ENCODE results near the gene NEB. TPM values are rescaled to one million over a fixed set of nuclear protein-coding genes. Genes with fewer than 3 reads are reported as not detected.

The NEB gene, protein sequence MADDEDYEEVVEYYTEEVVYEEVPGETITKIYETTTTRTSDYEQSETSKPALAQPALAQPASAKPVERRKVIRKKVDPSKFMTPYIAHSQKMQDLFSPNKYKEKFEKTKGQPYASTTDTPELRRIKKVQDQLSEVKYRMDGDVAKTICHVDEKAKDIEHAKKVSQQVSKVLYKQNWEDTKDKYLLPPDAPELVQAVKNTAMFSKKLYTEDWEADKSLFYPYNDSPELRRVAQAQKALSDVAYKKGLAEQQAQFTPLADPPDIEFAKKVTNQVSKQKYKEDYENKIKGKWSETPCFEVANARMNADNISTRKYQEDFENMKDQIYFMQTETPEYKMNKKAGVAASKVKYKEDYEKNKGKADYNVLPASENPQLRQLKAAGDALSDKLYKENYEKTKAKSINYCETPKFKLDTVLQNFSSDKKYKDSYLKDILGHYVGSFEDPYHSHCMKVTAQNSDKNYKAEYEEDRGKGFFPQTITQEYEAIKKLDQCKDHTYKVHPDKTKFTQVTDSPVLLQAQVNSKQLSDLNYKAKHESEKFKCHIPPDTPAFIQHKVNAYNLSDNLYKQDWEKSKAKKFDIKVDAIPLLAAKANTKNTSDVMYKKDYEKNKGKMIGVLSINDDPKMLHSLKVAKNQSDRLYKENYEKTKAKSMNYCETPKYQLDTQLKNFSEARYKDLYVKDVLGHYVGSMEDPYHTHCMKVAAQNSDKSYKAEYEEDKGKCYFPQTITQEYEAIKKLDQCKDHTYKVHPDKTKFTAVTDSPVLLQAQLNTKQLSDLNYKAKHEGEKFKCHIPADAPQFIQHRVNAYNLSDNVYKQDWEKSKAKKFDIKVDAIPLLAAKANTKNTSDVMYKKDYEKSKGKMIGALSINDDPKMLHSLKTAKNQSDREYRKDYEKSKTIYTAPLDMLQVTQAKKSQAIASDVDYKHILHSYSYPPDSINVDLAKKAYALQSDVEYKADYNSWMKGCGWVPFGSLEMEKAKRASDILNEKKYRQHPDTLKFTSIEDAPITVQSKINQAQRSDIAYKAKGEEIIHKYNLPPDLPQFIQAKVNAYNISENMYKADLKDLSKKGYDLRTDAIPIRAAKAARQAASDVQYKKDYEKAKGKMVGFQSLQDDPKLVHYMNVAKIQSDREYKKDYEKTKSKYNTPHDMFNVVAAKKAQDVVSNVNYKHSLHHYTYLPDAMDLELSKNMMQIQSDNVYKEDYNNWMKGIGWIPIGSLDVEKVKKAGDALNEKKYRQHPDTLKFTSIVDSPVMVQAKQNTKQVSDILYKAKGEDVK (N-terminal part only)
- polyA plus RNA-seq (2011; rRNA removed) (0.06 and 0.14 TPM in 2 replicates), polyA minus RNA-seq (2011; rRNA and poly(A)+ RNA removed) (0.13 and 0.14 TPM in 2 replicates)

DNA sequence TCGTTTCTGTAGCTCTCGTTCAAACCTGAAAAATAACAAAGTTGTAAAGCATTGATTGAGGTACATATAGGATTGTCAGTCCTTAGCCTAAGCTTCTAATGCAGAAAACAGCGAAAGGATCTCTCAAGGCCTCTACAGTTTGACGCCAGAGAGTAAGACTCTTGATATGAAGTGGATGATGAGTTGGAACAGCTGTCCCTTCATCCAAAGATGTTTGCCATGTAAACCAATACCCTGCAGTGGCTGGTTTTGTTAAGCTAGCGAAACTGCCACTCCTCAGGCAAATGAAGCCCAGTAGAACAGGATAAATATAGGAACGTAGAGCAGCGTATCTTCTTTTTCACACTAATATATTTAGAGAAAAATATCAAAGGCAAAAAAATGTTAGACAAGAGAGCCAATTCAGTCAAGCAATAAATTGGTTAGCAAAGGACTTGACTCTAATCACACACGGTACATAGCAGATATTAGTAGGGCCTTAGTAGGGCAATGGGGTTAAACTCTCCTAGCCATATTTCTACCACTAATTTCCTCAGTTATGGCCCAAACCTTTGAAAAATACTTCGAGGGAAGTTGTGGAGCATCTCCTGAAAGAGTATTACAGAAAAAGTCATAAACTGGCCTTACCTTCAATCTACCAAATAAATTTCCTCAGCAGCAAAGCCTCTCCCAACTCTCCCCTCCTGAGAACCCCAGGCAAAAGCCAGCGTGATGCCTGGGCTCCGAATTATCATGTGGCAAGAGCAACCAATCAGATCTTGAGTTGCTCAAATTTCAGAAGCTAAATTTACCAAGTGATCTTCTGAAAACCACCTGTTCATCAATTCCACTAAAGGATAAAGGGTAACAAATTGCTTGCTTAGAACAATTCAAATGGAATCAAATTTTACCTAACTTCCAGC is at the start of gene NEB:
Gene NEB, minus strand, starts transcription at position 706 of the 902 bp plus-strand sequence. CDS start 1,320 bp downstream, outside the sequence.
- H3K9me3 ChIP-seq (ENCODE audit: control insufficient read depth, insufficient read depth, low read length) = no peaks in the 10 kb centered on the region
- TF ChIP-seq, protein P1, sequence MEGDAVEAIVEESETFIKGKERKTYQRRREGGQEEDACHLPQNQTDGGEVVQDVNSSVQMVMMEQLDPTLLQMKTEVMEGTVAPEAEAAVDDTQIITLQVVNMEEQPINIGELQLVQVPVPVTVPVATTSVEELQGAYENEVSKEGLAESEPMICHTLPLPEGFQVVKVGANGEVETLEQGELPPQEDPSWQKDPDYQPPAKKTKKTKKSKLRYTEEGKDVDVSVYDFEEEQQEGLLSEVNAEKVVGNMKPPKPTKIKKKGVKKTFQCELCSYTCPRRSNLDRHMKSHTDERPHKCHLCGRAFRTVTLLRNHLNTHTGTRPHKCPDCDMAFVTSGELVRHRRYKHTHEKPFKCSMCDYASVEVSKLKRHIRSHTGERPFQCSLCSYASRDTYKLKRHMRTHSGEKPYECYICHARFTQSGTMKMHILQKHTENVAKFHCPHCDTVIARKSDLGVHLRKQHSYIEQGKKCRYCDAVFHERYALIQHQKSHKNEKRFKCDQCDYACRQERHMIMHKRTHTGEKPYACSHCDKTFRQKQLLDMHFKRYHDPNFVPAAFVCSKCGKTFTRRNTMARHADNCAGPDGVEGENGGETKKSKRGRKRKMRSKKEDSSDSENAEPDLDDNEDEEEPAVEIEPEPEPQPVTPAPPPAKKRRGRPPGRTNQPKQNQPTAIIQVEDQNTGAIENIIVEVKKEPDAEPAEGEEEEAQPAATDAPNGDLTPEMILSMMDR (IDR thresholded peaks at IDR 0.05; ENCODE audit: low read depth, low read length) = no peak
- no peak within 1 kb of the TSS for H3K4me3 ChIP-seq (ENCODE audit: low read depth, low read length)
- DNase-seq (ENCODE audit: low read depth, low spot score) = no peak
- CTCF ChIA-PET = interaction anchor here (0.6 kb wide), 1 partner anchor 145 kb away, joined by 3 read pairs; no protein-coding TSS in a partner anchor
- no peak within 1 kb of the TSS for H3K27ac ChIP-seq (ENCODE audit: low read depth, low read length)
- H3K27me3 ChIP-seq (ENCODE audit: control insufficient read depth, insufficient read depth, low read length) = no peaks in the 10 kb centered on the region
- POLR2A ChIA-PET = no interaction called here

DNA sequence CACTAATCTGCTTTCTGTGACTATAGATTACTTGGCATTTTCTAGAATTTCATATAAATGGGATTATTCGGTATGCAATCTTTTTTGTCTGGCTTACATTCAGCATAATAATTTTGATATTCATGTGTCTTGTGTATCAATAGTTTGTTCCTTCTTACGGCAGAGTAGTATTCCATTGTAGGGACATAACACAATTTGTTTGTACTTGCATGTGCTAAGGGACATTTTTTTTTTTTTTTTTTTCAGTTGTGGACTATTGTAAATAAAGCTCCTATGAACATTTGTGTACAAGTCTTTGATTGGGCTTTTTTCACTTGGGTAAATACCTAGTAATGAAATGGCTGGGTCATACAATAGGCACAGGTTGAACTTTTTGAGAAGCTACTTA is 48.9 kb upstream of the NEB start:
- ChIA-PET POLR2A (no interaction called here), CTCF (interaction anchor here (0.6 kb wide), 1 partner anchor 245 kb away, joined by 3 read pairs; no protein-coding TSS in a partner anchor)
- Histone ChIP-seq H3K4me3 (ENCODE audit: low read depth, low read length) (no peak overlapping the region), H3K9me3 (ENCODE audit: control insufficient read depth, insufficient read depth, low read length) (no peaks in the 10 kb centered on the region), H3K27ac (ENCODE audit: low read depth, low read length) (no peak overlapping the region), H3K27me3 (ENCODE audit: control insufficient read depth, insufficient read depth, low read length) (no peaks in the 10 kb centered on the region)
- TF ChIP-seq, protein P1 (IDR thresholded peaks at IDR 0.05; ENCODE audit: low read depth, low read length) = no peak
- DNase-seq (ENCODE audit: low read depth, low spot score) = no peak

DNA sequence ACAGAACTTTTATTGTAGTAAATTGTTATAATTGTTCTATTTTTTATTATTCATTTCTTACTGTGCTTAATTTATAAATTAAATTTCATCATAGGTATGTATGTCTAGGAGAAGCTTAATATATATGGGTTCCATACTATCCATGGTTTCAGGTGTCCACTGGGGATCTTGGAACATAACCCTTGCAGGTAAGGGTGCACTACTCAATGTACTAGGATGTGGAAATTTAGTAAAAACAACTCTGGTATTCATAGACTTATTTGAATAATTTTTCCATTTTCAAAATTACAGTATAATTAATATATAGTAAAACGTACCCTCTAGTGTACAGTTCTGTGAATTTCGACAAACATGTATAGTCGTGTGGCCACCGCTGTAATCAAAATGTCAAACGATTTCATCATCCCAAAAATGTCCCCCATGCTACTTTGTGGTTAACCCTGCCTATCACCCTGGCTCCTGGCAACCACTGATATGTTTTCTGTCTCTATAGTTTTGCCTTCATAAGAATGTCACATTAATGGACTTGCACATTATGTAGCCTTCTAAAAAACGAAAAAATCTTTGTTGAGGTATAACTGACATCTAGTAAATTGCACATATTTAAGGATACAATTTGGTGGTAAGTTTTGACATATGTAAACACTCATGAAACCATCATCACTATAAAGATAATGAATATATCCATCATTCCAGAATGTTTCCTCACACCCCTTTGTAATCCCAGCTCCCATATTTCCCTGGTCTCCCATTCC is 48.3 kb upstream of the NEB start:
- ChIA-PET POLR2A (no interaction called here), CTCF (no interaction called here)
- no peak overlapping the region for H3K4me3 ChIP-seq (ENCODE audit: low read depth, low read length)
- H3K27ac ChIP-seq (ENCODE audit: low read depth, low read length) = no peak overlapping the region
- no peaks in the 10 kb centered on the region for H3K27me3 ChIP-seq (ENCODE audit: control insufficient read depth, insufficient read depth, low read length)
- TF ChIP-seq, protein P1 (IDR thresholded peaks at IDR 0.05; ENCODE audit: low read depth, low read length) = no peak
- DNase-seq (ENCODE audit: low read depth, low spot score) = no peak
- H3K9me3 ChIP-seq (ENCODE audit: control insufficient read depth, insufficient read depth, low read length) = no peaks in the 10 kb centered on the region

DNA sequence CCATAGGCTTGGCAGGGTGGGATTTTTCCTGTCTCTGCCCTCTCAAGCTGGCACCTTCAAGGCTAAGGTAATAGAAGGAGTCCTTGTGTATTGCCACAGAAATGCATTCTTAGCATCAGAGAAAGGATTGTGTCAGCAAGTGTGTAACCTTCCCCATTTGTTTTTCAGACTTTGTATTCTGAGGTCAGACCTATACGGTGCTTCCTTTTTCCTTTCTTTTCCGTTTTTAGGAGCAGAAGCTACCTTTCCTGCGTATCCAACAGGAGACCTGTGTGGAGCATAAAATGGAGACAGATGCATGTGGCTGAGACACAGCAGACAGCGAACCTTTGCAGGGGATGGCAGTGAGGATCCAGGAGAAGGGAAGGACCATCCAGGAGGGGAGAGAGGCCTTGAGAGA is 47.4 kb upstream of the NEB start:
- H3K4me3 ChIP-seq (ENCODE audit: low read depth, low read length) = no peak overlapping the region
- ChIA-PET POLR2A (no interaction called here), CTCF (interaction anchor here (1.0 kb wide), 1 partner anchor 26 kb away, joined by 4 read pairs; no protein-coding TSS in a partner anchor)
- no peak overlapping the region for H3K27ac ChIP-seq (ENCODE audit: low read depth, low read length)
- no peak for DNase-seq (ENCODE audit: low read depth, low spot score)
- no peaks in the 10 kb centered on the region for H3K9me3 ChIP-seq (ENCODE audit: control insufficient read depth, insufficient read depth, low read length)
- TF ChIP-seq, protein P1 (IDR thresholded peaks at IDR 0.05; ENCODE audit: low read depth, low read length) = no peak
- H3K27me3 ChIP-seq (ENCODE audit: control insufficient read depth, insufficient read depth, low read length) = no peaks in the 10 kb centered on the region

Data from AG04450 (cell line).